HG02763 (cell line): ENCODE data around the gene CALML4.
"Not testable (repeated sequence)": the region's sequence is repeated elsewhere in the genome, so short reads cannot be mapped to it uniquely, and the experiment has no call there.

Source experiments
- ATAC-seq: cut with Tn5 transposase; IDR thresholded peaks from one replicate; pipeline ENCODE4 v1.9.1; 2021; ENCODE audit warnings: mild to moderate bottlenecking, moderate library complexity; ENCODE audit not compliant: unreplicated experiment

CALML4 gene, protein sequence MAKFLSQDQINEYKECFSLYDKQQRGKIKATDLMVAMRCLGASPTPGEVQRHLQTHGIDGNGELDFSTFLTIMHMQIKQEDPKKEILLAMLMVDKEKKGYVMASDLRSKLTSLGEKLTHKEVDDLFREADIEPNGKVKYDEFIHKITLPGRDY

GRCh38 chr15:68204776-68205557 is at the start of gene CALML4:
Gene CALML4, minus strand, starts transcription at chr15:68205332. Its CDS starts 85 bp downstream, at chr15:68205247.
- ATAC-seq = no peak

GRCh38 chr15:68252925-68253534 is 47.9 kb upstream of the CALML4 start:
- no peak for ATAC-seq

DNA sequence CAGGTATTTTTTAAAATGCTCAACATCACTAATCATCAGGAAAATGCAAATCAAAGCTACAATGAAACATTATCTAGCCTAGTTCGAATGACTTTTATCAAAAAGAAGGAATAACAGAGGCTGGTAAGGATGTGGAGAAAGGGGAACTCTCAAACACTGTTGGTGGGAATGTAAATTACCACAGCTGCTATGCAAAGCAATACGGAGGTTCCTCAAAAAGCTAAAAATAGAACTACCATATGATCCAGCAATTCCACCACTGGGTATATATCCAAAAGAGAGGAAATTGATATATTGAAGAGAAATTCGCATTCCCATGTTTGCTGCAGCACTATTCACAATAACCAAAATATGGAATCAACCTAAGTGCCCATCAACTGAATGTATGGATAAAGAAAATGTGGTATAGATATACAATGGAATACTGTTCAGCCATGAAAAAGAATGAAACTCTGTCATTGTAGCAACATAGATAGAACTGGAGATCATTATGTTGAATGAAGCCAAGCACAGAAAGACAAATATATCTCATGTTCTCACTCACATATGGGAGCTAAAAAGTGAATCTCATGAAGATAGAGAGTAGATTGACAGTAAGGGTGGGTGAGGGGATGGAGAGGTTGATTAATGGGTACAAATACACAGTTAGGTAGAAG is 44.1 kb upstream of the CALML4 start:
- no peak for ATAC-seq

- ATAC-seq = no peak
These were observed 39.1 kb upstream of the CALML4 start for GRCh38 chr15:68244235-68244634.

GRCh38 chr15:68241088-68241935 is 36.2 kb upstream of the CALML4 start:
- ATAC-seq = no peak

DNA sequence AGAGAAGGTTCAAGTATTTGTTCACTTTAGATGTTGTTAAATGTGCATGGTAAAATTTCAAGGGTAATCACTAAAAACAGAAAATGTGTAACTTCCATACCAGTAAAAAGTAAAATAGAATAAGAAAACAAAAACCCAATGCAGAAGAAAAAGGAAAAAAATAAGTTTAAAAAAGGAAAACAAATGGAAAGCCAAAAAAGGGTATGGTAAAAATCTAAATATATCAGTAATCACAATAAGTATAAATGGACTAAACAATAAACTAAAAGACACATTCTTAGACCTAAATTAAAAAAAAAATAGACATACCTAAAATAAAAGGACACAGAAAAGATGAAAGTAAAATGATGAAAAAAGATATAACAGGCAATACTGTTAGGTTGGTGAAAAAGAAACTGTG is 33.9 kb upstream of the CALML4 start:
- ATAC-seq = no peak

- ATAC-seq = no peak
These were observed 29.9 kb upstream of the CALML4 start for GRCh38 chr15:68235022-68235421.

DNA sequence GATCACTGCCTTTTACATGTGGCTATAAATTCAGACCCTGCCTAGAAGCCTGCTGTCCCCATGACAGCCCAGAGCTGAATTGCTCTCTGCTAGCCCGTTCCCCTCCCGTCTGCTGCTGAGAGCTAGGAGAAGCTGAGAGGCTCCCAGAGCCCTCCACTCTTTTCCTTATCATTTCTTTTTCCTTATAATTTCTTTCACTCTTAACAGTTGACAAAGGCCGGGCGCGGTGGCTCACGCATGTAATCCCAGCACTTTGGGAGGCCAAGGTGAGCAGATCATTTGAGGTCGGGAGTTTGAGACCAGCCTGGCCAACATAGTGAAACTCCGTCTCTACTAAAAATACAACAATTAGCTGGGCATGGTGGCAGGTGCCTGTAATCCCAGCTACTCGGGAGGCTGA is 29.4 kb upstream of the CALML4 start:
- ATAC-seq = not testable (repeated sequence)

DNA sequence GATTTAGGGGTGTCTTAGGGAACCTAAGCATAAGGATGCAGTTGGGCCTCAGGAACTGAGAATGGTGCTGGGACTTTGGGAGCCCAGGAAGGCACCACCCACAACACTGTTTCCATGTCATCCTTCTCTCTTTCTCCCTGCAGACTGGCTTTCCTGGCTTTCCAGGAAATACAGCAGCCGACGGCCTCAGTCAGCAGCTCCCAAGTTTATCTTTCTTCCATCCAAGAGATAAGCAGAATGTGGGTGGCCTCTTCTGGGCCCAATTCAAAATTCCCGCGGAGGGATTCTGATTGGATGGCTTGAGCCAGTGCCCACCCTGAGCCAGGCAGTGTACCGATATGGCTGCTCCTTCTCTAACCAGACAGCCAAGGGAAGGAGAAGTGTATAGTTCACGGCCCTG is 28.9 kb upstream of the CALML4 start:
- ATAC-seq = no peak

- ATAC-seq = no peak
These were observed 27.8 kb upstream of the CALML4 start for GRCh38 chr15:68232937-68233336.

DNA sequence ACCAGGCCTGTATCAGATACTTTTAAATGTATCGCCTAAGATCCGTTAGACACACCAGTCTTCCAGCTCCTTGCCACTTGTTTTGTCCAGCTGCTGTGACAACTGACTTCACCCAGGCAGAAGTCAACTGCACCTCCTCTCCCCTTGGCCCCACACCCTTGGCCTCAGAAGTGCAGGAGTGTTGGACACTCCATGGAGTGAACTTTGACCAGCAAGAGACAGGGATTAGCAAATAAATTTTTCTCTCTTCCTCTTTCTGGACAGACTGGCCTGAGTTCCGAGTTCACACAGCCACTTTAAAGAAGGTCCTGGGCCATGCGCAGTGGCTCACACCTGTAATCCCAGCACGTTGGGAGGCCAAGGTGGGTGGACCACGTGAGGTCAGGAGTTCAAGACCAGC is 27.3 kb upstream of the CALML4 start:
- ATAC-seq = no peak

- ATAC-seq = no peak
These were observed 26.1 kb upstream of the CALML4 start for GRCh38 chr15:68231102-68231818.

GRCh38 chr15:68230157-68231100 is 25.3 kb upstream of the CALML4 start:
- ATAC-seq = no peak

GRCh38 chr15:68229386-68230156 is 24.4 kb upstream of the CALML4 start, which contains the start of gene CLN6:
Gene CLN6, minus strand, starts transcription at chr15:68229728. Its CDS starts 144 bp downstream, at chr15:68229584.
- ATAC-seq = peak; percentile 76

DNA sequence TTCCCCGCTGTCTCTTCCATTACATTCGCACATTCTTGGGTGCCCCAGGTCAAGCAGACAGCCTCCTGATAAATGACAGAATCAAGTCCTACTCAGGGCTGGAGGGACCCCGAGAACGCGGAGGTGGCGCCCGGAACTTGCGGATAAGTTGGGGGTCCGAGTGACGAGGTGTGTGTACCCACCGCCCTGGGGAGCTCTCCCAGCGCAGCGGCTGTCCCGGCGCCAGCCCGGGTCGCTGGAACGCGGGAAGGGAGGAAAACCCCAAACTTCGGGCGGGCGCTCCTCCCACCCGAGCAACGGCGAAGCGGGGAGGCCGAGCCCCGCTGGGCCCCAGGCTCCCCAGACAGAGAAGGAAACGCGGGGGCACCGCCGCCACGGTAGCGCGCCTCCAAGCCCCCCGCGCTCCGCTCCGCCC is 23.8 kb upstream of the CALML4 start:
- peak; percentile 8 for ATAC-seq

DNA sequence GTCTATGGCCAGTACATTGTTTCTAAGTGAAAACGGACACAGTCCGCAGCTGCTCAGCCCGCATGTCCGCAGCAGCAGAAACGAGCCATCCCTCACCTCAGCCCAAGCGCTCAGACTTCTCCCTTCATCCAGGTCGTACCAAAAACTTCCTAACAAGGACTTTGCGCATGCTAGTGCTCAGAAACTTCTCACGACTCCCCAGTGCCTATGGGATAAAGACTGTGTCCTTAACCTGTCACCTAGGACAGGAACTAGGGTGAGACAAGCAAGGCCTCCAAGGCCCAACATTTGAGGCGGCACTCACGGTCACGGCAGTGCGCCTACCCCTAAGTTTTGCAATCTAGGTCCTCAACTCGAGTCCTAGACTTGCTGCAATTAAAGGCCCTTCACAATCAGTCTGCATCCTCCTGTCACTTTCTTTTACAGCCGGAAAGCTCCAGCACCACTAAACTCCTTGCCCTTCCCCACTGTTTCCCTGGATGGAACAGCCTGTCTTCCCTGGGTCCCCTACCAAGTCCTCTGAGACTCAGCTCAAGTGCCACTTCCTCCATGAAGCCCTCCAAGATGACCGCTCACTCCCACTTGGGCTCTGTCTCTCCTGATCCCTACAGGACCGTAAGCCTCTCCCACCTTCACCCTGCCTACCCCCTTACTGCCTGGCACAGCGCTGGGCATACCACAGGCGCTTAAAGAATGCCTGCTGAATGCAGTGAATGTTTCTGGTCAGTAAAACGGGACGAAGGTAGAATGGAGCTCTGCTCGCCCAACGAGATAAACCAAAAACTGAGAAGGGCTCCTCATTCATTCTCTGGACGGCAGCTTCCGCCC is 23.2 kb upstream of the CALML4 start:
- ATAC-seq = no peak

GRCh38 chr15:68227643-68228142 is 22.6 kb upstream of the CALML4 start:
- ATAC-seq = no peak
